MM.1S (cell line): ENCODE data around the gene KDM4C.

Experiments
- EZH2 ChIP-seq: fragments of 300-600 bp; sonication (generic); optimal IDR thresholded peaks from 2 replicates; pipeline ENCODE3; 2017; ENCODE audit warnings: low read depth, mild to moderate bottlenecking, antibody characterized with exemption, low read length, mixed read lengths
- EZH2phosphoT487 ChIP-seq: fragments of 300-600 bp; sonication (generic); IDR thresholded peaks from 2 replicates; pipeline ENCODE4 v1.6.1; 2018; ENCODE audit warnings: antibody characterized with exemption, low read length
- TF ChIP-seq, protein P1 (sequence below): fragments of 300-600 bp; sonication (generic); IDR thresholded peaks from 2 replicates; pipeline ENCODE4 v1.5.1; 2016; ENCODE audit warnings: antibody characterized with exemption, low read length, mixed read lengths

GRCh38 chr9:7081065-7081600 lies 323.4 kb downstream of the KDM4C start:
- TF ChIP-seq, protein P1, sequence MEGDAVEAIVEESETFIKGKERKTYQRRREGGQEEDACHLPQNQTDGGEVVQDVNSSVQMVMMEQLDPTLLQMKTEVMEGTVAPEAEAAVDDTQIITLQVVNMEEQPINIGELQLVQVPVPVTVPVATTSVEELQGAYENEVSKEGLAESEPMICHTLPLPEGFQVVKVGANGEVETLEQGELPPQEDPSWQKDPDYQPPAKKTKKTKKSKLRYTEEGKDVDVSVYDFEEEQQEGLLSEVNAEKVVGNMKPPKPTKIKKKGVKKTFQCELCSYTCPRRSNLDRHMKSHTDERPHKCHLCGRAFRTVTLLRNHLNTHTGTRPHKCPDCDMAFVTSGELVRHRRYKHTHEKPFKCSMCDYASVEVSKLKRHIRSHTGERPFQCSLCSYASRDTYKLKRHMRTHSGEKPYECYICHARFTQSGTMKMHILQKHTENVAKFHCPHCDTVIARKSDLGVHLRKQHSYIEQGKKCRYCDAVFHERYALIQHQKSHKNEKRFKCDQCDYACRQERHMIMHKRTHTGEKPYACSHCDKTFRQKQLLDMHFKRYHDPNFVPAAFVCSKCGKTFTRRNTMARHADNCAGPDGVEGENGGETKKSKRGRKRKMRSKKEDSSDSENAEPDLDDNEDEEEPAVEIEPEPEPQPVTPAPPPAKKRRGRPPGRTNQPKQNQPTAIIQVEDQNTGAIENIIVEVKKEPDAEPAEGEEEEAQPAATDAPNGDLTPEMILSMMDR, result no peak
- no peak for TF ChIP-seq EZH2phosphoT487
- no peak for TF ChIP-seq EZH2
